ENCODE measurements around the gene POLRMT.
"Not testable (repeated sequence)": the region's sequence is repeated elsewhere in the genome, so short reads cannot be mapped to it uniquely, and the experiment has no call there.

Gene POLRMT

GRCh38 chr19:590750-591098 lies 42.6 kb downstream of the POLRMT start:
- DNase-seq: no peak

- no peak for DNase-seq
Measured at GRCh38 chr19:590396-590745, 43.0 kb downstream of the POLRMT start.

DNA sequence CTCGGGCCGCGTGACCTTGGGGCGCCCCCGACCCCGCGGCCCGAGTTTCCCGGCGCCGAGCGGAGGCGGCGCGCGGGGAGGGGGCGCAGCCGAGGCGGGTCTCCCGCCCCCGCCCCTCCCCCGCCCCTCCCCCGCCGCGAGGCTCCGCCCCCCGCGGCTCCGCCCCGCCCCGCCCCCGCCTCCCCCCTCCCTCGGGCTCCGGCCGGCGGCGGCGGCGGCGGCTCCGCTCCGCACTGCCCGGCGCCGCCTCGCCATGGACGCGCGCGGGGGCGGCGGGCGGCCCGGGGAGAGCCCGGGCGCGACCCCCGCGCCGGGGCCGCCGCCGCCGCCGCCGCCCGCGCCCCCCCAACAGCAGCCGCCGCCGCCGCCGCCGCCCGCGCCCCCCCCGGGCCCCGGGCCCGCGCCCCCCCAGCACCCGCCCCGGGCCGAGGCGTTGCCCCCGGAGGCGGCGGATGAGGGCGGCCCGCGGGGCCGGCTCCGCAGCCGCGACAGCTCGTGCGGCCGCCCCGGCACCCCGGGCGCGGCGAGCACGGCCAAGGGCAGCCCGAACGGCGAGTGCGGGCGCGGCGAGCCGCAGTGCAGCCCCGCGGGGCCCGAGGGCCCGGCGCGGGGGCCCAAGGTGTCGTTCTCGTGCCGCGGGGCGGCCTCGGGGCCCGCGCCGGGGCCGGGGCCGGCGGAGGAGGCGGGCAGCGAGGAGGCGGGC lies 43.5 kb downstream of the POLRMT start, which contains the start of gene HCN2:
Gene HCN2 (plus strand): TSS at position 189 of the 703 bp plus-strand sequence. CDS start 65 bp downstream, at position 254.
- DNase-seq: no peak

DNA sequence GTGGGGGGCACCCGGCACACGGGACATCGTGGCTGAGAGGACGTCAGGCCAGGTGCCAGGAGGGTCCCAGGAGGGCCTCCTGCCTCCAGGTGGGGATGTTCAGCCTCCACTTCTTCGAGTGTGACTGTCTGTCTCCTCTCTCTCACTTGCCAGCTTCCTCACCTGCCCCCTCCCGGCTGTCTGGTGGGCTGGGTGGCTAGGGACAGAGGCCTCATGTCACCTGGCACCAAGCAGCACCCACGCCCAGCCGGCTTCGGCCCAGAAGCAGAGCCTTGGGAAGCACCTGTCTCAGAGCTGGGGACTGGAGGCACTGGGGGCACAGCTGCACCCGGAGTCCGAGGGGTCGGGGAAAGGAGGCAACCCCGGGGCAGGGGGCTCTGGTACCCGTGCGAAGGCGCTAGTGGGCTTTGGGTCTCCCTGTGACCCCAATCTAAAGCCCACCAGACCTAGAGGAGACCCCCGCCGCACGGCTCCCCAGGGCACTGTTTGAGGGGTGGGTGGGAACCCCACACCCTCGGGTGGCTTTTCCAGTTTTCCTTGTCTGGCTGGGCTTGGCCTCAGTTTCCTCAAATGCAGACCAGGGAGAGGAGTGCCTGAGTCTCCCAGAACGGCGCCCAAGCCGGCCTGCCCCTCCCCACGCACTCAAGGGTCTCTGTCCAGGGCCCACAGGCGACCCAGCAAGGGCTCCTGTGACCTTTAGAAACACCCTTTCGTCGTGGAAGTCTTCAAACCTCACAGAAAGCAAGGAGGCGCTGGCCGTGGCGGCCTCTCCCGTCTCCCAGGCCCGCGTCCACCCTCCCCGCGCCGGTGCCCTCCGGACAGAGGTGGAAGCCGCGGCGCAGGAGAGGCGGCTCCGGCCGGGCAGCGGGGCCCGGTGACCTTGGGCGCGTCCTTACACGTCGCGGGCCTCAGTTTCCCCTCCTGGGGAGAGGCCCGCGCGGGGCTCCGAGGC lies 44.3 kb downstream of the POLRMT start:
- DNase-seq: no peak

- DNase-seq: peak; percentile 92
Measured at GRCh38 chr19:588093-588740, 45.1 kb downstream of the POLRMT start.

- DNase-seq: no peak
Measured at GRCh38 chr19:585551-586110, 47.7 kb downstream of the POLRMT start.

- not testable (repeated sequence) for DNase-seq
Measured at GRCh38 chr19:585146-585545, 48.2 kb downstream of the POLRMT start.

- peak; percentile 61 for DNase-seq
Measured at GRCh38 chr19:584240-585001, 48.9 kb downstream of the POLRMT start.

- DNase-seq: no peak
Measured at GRCh38 chr19:583968-584239, 49.4 kb downstream of the POLRMT start.

DNA sequence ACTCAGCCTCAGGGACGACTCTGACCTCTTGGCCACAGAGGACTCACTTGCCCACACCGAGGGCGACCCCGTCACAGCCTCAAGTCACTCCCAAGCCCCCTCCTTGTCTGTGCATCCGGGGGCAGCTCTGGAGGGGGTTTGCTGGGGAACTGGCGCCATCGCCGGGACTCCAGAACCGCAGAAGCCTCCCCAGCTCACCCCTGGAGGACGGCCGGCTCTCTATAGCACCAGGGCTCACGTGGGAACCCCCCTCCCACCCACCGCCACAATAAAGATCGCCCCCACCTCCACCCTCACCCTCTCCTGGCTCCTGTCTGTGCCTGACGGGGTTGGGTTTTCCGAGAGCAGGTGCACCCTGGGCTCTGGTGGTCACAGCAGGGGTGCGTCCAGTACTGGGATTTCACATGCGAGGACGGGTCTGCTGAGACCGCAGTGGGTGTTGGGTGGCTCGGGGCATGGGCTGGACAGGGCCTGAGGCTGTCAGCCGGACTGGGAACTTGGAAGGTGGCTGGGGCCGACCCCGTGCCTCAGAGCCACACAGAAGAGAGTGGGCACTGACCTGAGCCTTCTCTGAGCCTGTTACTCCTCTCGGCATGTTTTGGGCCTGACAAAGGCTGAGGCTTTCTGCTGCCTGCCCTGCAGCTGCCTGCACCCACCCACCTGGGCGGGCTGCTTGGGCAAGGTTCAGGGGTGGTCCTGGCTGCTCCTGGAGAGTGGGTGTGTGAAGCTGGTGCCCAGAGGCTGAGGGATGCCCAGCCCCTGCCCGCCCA lies 50.0 kb downstream of the POLRMT start:
- DNase-seq: no peak

- DNase-seq: no peak
Measured at GRCh38 chr19:582497-583197, 50.7 kb downstream of the POLRMT start.

GRCh38 chr19:581399-582111 lies 51.8 kb downstream of the POLRMT start:
- no peak for DNase-seq

DNA sequence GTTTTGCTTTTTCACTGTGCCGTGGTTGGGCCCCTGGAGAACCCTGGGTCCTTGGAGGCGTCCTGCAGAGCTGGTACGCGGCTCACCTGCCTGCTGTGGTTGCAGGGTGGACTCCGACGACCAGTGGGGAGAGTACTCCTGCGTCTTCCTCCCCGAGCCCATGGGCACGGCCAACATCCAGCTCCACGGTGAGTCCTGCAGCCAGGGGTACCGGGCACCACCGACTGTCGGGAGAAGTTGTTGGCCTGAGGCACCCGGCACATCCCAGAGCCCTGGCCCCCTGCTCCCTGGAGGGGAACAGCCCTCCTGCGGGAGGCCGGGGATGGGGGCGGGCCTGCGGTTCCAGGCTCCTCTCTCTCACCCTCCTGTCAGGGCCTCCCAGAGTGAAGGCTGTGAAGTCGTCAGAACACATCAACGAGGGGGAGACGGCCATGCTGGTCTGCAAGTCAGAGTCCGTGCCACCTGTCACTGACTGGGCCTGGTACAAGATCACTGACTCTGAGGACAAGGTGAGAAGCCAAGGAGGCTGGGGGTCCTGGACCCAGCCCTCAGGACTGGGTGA lies 53.0 kb downstream of the POLRMT start:
- DNase-seq: no peak

GRCh38 chr19:579842-580155 lies 53.5 kb downstream of the POLRMT start:
- DNase-seq: no peak

DNA sequence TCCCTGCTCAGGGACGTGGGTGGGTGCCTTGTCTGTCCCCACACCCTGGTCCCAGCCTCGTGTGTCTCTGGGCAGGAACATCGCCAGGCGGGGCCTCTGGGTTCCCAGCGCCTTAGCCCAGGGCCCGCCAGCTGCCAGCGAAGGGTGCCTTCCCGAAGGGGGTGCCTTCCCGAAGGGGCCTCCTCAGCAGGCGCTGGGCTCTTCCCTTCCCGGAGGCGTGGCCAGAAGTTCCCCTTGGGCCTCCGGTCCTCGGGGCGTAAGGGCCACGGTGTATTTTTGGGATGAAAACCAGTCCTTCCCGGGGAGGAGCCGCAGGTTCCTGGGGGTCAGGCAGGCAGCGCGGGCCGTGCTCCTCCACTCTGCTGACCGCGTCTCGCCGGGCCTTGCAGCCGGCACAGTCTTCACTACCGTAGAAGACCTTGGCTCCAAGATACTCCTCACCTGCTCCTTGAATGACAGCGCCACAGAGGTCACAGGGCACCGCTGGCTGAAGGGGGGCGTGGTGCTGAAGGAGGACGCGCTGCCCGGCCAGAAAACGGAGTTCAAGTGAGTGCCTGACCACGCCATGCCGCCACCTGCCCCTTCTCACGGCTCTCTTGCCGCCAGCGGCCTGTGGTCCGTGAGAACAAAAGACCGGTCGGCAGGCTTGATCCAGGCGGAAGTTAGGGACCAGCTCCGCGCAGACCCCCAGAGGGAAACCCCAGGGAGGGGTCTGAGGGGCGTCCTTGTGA lies 54.1 kb downstream of the POLRMT start:
- no peak for DNase-seq

DNA sequence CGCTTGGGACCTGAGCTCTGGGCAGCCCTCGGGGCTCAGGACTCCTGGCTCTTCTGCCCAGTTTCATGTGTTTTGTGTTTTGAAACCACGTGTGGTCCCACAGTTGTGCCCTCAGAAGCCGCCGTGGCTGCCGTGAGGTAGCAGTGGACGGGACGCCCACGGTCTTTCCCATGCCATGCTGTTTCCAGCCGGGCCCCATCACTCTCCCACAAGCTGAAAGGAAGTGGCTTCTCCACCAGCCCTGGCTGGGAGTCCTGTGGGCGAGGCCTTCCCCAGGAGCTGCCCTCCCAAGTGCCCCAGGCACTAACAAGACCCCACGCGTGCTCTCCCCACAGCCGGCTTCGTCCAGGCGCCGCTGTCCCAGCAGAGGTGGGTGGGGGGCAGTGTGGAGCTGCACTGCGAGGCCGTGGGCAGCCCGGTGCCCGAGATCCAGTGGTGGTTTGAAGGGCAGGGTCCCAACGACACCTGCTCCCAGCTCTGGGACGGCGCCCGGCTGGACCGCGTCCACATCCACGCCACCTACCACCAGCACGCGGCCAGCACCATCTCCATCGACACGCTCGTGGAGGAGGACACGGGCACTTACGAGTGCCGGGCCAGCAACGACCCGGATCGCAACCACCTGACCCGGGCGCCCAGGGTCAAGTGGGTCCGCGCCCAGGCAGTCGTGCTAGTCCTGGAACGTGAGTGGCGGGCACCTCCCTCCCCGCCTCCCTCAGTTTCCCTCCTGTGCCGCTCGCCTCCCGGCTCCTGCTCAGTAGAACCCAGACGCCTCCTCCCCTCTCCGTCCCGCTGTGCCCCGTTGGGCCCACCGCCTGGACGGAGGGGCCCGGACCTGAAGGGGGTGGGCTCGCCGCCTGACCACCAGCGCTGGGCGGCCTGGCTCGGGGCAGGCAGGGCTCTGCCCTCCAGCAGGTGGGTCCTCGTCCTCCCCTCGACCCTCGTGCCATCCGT lies 55.6 kb downstream of the POLRMT start:
- no peak for DNase-seq

DNA sequence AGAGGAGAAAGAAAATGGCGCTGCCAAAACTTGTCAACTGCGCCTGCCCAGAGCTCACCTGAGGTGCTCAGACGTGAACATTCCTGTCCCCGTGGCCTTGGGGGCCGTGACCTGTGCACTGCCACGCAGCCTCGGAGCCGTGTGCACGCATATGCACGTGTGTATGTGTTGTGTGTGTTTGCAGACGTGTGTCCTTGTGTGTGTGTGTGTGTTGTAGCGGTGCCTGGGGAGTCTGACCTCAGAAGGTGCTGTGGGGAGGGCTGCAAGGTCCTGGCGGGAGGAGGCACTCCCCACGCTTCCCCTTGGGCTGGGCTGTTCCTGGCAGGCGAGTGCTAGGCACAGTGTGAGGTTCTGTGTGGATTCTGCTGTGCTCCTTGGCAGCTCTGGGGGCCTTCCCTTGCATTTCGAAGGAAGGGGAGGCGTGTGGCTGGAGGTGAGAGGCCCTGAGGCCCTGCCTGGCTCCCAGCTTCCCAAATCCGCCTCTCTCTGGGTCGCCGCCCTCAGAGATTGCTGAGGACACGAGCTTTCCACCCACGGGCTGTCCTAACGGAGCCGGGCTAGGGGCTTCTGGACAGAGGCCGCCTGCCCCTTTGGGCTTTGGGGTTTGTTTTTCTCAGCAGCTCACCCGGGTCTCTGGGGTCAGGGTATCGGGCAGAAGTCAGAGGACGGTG lies 56.4 kb downstream of the POLRMT start:
- DNase-seq: no peak
